Kidney epithelial cell (primary cell): Measurements from ENCODE around the gene FBXW7. TPM values are rescaled to one million over a fixed set of nuclear protein-coding genes. Genes with fewer than 3 reads are reported as not detected.

Experiments used
- DNase-seq: peaks from one replicate; pipeline ENCODE4 v3.0.0-alpha.2; 2010; ENCODE audit warnings: low read depth
- H3K27me3 ChIP-seq: 2 replicates; pipeline ENCODE4 v1.6.0; 2011; ENCODE audit warnings: low read length; ENCODE audit not compliant: control insufficient read depth, insufficient read depth
- H3K36me3 ChIP-seq: 2 replicates; pipeline ENCODE4 v1.5.1; 2011; ENCODE audit warnings: low read length; ENCODE audit not compliant: control insufficient read depth, insufficient read depth
- H3K4me3 ChIP-seq: 2 replicates; pipeline ENCODE4 v1.5.1; 2011; ENCODE audit warnings: low read depth, mild to moderate bottlenecking, control low read depth, low read length
- CTCF ChIP-seq: IDR thresholded peaks from 2 replicates; pipeline ENCODE4 v1.5.1; 2011; ENCODE audit warnings: mild to moderate bottlenecking, moderate library complexity, low read length, control low read depth, inconsistent platforms; ENCODE audit not compliant: insufficient read depth, poor library complexity, severe bottlenecking
- total RNA-seq: library from RNA; depleted of rRNA; stranded (reverse); fragments of >200 nt; gene quantifications from 2 replicates; pipeline ENCODE4 v1.2.3, GENCODE V29; 2015

FBXW7 gene
- total RNA-seq, 1 donor from 2014 or later, result 29.8 TPM

GRCh38 chr4:152479428-152480026 is 56.4 kb downstream of the FBXW7 start:
- TF ChIP-seq CTCF, result no peak
- H3K36me3 ChIP-seq, result no peaks in the 10 kb centered on the region
- H3K27me3 ChIP-seq, result no peaks in the 10 kb centered on the region
- H3K4me3 ChIP-seq, result no peak overlapping the region
- DNase-seq, result peak; percentile 31

GRCh38 chr4:152478461-152479237 is 57.2 kb downstream of the FBXW7 start:
- H3K4me3 ChIP-seq, result no peak overlapping the region
- TF ChIP-seq CTCF, result no peak
- no peak for DNase-seq
- H3K27me3 ChIP-seq, result no peaks in the 10 kb centered on the region
- no peaks in the 10 kb centered on the region for H3K36me3 ChIP-seq

- no peak for DNase-seq
- no peaks in the 10 kb centered on the region for H3K36me3 ChIP-seq
- H3K27me3 ChIP-seq, result no peaks in the 10 kb centered on the region
- no peak overlapping the region for H3K4me3 ChIP-seq
- TF ChIP-seq CTCF, result no peak
Measured at GRCh38 chr4:152476796-152477195, 59.1 kb downstream of the FBXW7 start.

GRCh38 chr4:152471251-152471792 is 64.6 kb downstream of the FBXW7 start:
- DNase-seq, result no peak
- TF ChIP-seq CTCF, result no peak
- no peak overlapping the region for H3K4me3 ChIP-seq
- no peaks in the 10 kb centered on the region for H3K36me3 ChIP-seq
- no peaks in the 10 kb centered on the region for H3K27me3 ChIP-seq

GRCh38 chr4:152468408-152468807 is 67.5 kb downstream of the FBXW7 start:
- no peak for TF ChIP-seq CTCF
- no peak for DNase-seq
- H3K4me3 ChIP-seq, result no peak overlapping the region
- H3K27me3 ChIP-seq, result no peaks in the 10 kb centered on the region
- H3K36me3 ChIP-seq, result no peaks in the 10 kb centered on the region

- Histone ChIP-seq H3K27me3 (no peaks in the 10 kb centered on the region), H3K4me3 (no peak overlapping the region), H3K36me3 (no peaks in the 10 kb centered on the region)
- TF ChIP-seq CTCF, result no peak
- no peak for DNase-seq
Measured at GRCh38 chr4:152467101-152467500, 68.8 kb downstream of the FBXW7 start.
